Measurements from ENCODE around the gene PMM1.

Gene PMM1

DNA sequence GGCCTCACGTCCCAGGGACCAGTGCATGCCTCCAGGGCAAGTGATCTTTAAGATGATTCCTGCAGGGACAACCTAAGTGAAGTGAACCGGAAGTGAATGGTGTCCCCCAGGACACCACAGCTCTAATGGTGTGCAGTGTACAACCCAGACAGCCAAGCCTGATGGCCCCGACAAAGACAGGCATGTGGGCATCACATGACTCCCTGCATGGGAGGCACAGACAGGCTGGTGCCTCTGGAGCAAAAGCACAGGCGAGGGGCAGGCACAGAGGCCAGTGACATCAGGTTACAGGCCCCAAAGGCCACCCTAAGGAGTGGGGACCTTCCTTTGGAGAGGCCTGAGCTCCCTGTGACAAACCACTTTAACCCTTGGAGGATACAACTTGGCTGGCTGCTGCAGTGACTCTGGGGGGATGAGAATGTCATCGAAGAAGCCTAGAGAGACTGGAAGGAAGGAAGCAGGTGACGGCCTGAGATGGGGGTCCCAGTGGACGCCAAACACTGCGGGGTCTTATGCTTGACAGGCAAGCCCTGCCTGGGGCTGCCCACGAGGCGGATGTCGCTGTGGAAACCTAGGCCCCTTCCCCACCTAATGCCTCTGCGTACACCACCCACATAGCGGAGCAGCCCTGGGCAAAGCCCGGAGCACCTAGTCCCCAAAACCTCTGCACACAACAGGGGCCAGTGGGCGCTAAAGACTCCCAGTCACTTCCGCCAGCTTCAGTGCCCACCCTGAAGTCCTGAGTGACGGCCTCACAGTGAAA lies 57.7 kb downstream of the PMM1 start:
- Histone ChIP-seq H3K4me2 (ENCODE audit: low read length) (no peak overlapping the region), H3K36me3 (ENCODE audit: control insufficient read depth, low read length) (peaks cover 71% of the 10 kb centered on the region), H3K9me3 (ENCODE audit: control insufficient read depth, insufficient read depth, low read length) (no peaks in the 10 kb centered on the region), H4K20me1 (ENCODE audit: control insufficient read depth, insufficient read depth, low read depth, low read length) (peaks cover 6% of the 10 kb centered on the region; the same call in 1 of the 2 replicates), H3K79me2 (ENCODE audit: control insufficient read depth, low read length) (peaks cover 31% of the 10 kb centered on the region), H3K27ac (ENCODE audit: low read depth, low read length) (no peak overlapping the region), H3K4me1 (ENCODE audit: control insufficient read depth, low read length) (no peaks in the 10 kb centered on the region), H3K9me2 (replicated peaks; ENCODE audit: control insufficient read depth, low read length) (no peaks in the 10 kb centered on the region), H3F3A (ENCODE audit: control insufficient read depth, insufficient read depth) (peaks cover 6% of the 10 kb centered on the region; the same call in 1 of the 2 replicates), H3K27me3 (ENCODE audit: control insufficient read depth, low read length) (no peaks in the 10 kb centered on the region), H3K4me3 (ENCODE audit: low read length) (no peak overlapping the region)
- no peak for TF ChIP-seq EZH2phosphoT487 (IDR thresholded peaks at IDR 0.05; ENCODE audit: borderline replicate concordance, low read length)
- TF ChIP-seq, protein P1, sequence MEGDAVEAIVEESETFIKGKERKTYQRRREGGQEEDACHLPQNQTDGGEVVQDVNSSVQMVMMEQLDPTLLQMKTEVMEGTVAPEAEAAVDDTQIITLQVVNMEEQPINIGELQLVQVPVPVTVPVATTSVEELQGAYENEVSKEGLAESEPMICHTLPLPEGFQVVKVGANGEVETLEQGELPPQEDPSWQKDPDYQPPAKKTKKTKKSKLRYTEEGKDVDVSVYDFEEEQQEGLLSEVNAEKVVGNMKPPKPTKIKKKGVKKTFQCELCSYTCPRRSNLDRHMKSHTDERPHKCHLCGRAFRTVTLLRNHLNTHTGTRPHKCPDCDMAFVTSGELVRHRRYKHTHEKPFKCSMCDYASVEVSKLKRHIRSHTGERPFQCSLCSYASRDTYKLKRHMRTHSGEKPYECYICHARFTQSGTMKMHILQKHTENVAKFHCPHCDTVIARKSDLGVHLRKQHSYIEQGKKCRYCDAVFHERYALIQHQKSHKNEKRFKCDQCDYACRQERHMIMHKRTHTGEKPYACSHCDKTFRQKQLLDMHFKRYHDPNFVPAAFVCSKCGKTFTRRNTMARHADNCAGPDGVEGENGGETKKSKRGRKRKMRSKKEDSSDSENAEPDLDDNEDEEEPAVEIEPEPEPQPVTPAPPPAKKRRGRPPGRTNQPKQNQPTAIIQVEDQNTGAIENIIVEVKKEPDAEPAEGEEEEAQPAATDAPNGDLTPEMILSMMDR (IDR thresholded peaks at IDR 0.05; ENCODE audit: low read depth, low read length, poor library complexity, severe bottlenecking): no peak

DNA sequence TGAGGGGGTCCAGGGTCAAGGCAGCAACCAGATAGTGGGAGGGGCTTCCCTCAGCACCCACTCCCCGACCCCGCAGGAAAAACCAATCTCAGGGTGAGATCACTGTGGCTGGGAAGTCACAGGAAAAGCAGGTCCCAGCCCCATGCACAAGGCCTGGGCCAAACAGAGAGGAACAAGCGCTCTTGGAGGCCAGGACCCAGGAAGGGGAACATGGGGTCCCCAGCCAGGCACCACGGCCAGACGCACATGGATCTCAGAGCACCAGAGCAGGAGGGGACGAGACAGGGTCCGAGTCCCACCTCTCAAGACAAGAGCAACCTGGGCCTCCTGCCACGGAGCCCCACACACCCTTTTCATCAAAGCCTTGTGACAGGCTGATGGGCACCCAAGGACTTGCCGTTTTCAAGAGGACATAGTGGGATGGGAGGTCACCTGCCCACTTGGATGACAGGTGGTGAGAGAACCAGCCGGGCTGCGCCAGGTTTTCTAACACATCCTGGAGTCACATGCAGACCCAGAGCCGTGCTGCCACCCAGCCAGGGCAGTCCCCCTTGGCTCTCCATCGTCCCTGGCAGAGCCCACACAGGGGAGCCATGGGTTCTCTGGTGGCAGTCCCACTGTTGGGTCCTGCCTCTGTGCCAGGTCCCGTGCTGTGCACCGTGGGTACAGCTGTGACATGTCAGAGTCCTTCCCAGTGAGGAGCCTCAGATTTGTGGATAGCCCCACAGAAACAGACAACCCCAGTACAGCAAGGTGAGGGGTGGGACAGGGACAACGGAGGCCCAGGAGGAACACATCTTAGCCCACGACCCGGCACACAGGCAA lies 58.5 kb downstream of the PMM1 start:
- TF ChIP-seq, protein P1 (IDR thresholded peaks at IDR 0.05; ENCODE audit: low read depth, low read length, poor library complexity, severe bottlenecking): no peak
- no peak for TF ChIP-seq EZH2phosphoT487 (IDR thresholded peaks at IDR 0.05; ENCODE audit: borderline replicate concordance, low read length)
- Histone ChIP-seq H3K27me3 (ENCODE audit: control insufficient read depth, low read length) (no peaks in the 10 kb centered on the region), H3K79me2 (ENCODE audit: control insufficient read depth, low read length) (peaks cover 31% of the 10 kb centered on the region), H3K36me3 (ENCODE audit: control insufficient read depth, low read length) (peaks cover 79% of the 10 kb centered on the region), H3K9me2 (replicated peaks; ENCODE audit: control insufficient read depth, low read length) (no peaks in the 10 kb centered on the region), H3K27ac (ENCODE audit: low read depth, low read length) (no peak overlapping the region), H3K4me1 (ENCODE audit: control insufficient read depth, low read length) (no peaks in the 10 kb centered on the region), H3K9me3 (ENCODE audit: control insufficient read depth, insufficient read depth, low read length) (no peaks in the 10 kb centered on the region), H4K20me1 (ENCODE audit: control insufficient read depth, insufficient read depth, low read depth, low read length) (peaks cover 9% of the 10 kb centered on the region; the same call in 1 of the 2 replicates), H3K4me3 (ENCODE audit: low read length) (no peak overlapping the region), H3K4me2 (ENCODE audit: low read length) (no peak overlapping the region), H3F3A (ENCODE audit: control insufficient read depth, insufficient read depth) (peaks cover 6% of the 10 kb centered on the region; the same call in 1 of the 2 replicates)

DNA sequence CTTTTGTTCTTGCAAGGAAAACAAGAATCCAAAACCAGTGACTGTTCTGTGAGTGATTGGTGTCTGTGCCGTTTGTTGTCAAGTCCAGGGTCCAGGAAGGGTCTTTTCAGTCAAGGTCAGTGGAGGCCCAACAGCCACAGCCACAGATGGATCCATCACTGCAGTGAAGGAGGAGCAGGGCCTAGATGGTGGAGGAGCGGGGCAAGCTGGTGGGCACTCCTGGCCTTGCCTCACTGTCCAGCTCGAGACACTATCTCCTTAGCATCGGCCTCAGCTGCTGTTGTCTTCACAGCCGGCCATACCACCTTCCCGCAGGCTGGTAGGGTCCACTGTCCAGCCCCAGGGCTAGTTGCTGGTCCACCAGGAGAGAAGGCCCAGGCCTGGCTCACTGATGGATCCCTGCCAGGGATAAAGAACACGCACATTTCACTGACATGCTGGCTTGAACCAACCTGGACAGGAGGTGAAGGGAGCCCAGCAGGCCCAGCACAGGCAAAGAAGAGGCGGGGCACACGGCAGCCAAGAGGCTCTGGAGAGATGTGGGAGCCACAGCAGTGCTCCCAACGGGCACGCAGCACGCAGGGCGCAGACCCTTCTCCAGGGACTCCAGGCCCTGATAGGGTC lies 60.6 kb downstream of the PMM1 start:
- Histone ChIP-seq H3K27me3 (ENCODE audit: control insufficient read depth, low read length) (no peaks in the 10 kb centered on the region), H3K79me2 (ENCODE audit: control insufficient read depth, low read length) (peaks cover 25% of the 10 kb centered on the region), H3K9me2 (replicated peaks; ENCODE audit: control insufficient read depth, low read length) (no peaks in the 10 kb centered on the region), H4K20me1 (ENCODE audit: control insufficient read depth, insufficient read depth, low read depth, low read length) (peaks cover 9% of the 10 kb centered on the region; the same call in 1 of the 2 replicates), H3K4me2 (ENCODE audit: low read length) (no peak overlapping the region), H3K36me3 (ENCODE audit: control insufficient read depth, low read length) (peaks cover 94% of the 10 kb centered on the region), H3K9me3 (ENCODE audit: control insufficient read depth, insufficient read depth, low read length) (no peaks in the 10 kb centered on the region), H3K4me1 (ENCODE audit: control insufficient read depth, low read length) (peaks cover 11% of the 10 kb centered on the region), H3F3A (ENCODE audit: control insufficient read depth, insufficient read depth) (peaks cover 6% of the 10 kb centered on the region; the same call in 1 of the 2 replicates), H3K27ac (ENCODE audit: low read depth, low read length) (no peak overlapping the region), H3K4me3 (ENCODE audit: low read length) (no peak overlapping the region)
- no peak for TF ChIP-seq EZH2phosphoT487 (IDR thresholded peaks at IDR 0.05; ENCODE audit: borderline replicate concordance, low read length)
- TF ChIP-seq, protein P1 (IDR thresholded peaks at IDR 0.05; ENCODE audit: low read depth, low read length, poor library complexity, severe bottlenecking): no peak
